IPS-20b (cell line): ENCODE measurements around the gene ANTXRL.

Experiments
- H3K27ac ChIP-seq: one replicate; pipeline ENCODE4 v1.5.1; 2013; ENCODE audit warnings: low read length
- H3K27me3 ChIP-seq: 2 replicates; pipeline ENCODE4 v1.6.1; 2013; ENCODE audit warnings: mild to moderate bottlenecking, low read length, inconsistent platforms; ENCODE audit not compliant: insufficient read depth
- H3K36me3 ChIP-seq: 2 replicates; pipeline ENCODE4 v1.6.1; 2013; ENCODE audit warnings: low read depth, mild to moderate bottlenecking, inconsistent platforms, low read length, moderate library complexity; ENCODE audit not compliant: insufficient read depth
- H3K4me1 ChIP-seq: 2 replicates; pipeline ENCODE4 v1.6.1; 2013; ENCODE audit warnings: mild to moderate bottlenecking, control low read depth, inconsistent platforms, low read length, moderate library complexity; ENCODE audit not compliant: insufficient read depth
- H3K4me3 ChIP-seq: 2 replicates; pipeline ENCODE4 v1.5.1; 2013; ENCODE audit warnings: mild to moderate bottlenecking, low read length, inconsistent platforms
- H3K9ac ChIP-seq: 2 replicates; pipeline ENCODE4 v1.6.1; 2013; ENCODE audit warnings: low read depth, mild to moderate bottlenecking, inconsistent platforms, low read length, moderate library complexity
- H3K9me3 ChIP-seq: 2 replicates; pipeline ENCODE4 v1.6.1; 2013; ENCODE audit warnings: mild to moderate bottlenecking, low read depth, low read length, inconsistent platforms; ENCODE audit not compliant: insufficient read depth

Gene ANTXRL

GRCh38 chr10:46285966-46286620, 704 bp upstream of the ANTXRL start:
- Histone ChIP-seq H3K4me3 (no peak overlapping the region), H3K4me1 (no peaks in the 10 kb centered on the region), H3K27me3 (peaks cover 55% of the 10 kb centered on the region), H3K9me3 (no peaks in the 10 kb centered on the region), H3K9ac (no peak overlapping the region), H3K36me3 (no peaks in the 10 kb centered on the region), H3K27ac (no peak overlapping the region)

- Histone ChIP-seq H3K27ac (no peak overlapping the region), H3K9ac (no peak overlapping the region), H3K4me1 (no peaks in the 10 kb centered on the region; the same call in 1 of the 2 replicates), H3K4me3 (no peak overlapping the region), H3K27me3 (peaks cover 37% of the 10 kb centered on the region), H3K9me3 (no peaks in the 10 kb centered on the region), H3K36me3 (no peaks in the 10 kb centered on the region)
Measured at GRCh38 chr10:46287846-46288477, 1.2 kb downstream of the ANTXRL start.

GRCh38 chr10:46288601-46289206, 1.9 kb downstream of the ANTXRL start:
- Histone ChIP-seq H3K36me3 (no peaks in the 10 kb centered on the region), H3K4me1 (no peaks in the 10 kb centered on the region; the same call in 1 of the 2 replicates), H3K9me3 (no peaks in the 10 kb centered on the region), H3K9ac (no peak overlapping the region), H3K27ac (no peak overlapping the region), H3K27me3 (peaks cover 30% of the 10 kb centered on the region), H3K4me3 (no peak overlapping the region)

- no peaks in the 10 kb centered on the region for H3K9me3 ChIP-seq
- no peak overlapping the region for H3K4me3 ChIP-seq
- H3K27ac ChIP-seq = no peak overlapping the region
- no peak overlapping the region for H3K9ac ChIP-seq
- no peaks in the 10 kb centered on the region for H3K36me3 ChIP-seq
- H3K27me3 ChIP-seq = peaks cover 24% of the 10 kb centered on the region
- H3K4me1 ChIP-seq = no peaks in the 10 kb centered on the region; the same call in 1 of the 2 replicates
Measured at GRCh38 chr10:46289209-46289810, 2.5 kb downstream of the ANTXRL start.

- Histone ChIP-seq H3K36me3 (no peaks in the 10 kb centered on the region), H3K9ac (no peak overlapping the region), H3K27ac (no peak overlapping the region), H3K27me3 (peaks cover 16% of the 10 kb centered on the region), H3K4me3 (no peak overlapping the region), H3K4me1 (no peaks in the 10 kb centered on the region; the same call in 1 of the 2 replicates), H3K9me3 (no peaks in the 10 kb centered on the region)
Measured at GRCh38 chr10:46290101-46290886, 3.5 kb downstream of the ANTXRL start.

DNA sequence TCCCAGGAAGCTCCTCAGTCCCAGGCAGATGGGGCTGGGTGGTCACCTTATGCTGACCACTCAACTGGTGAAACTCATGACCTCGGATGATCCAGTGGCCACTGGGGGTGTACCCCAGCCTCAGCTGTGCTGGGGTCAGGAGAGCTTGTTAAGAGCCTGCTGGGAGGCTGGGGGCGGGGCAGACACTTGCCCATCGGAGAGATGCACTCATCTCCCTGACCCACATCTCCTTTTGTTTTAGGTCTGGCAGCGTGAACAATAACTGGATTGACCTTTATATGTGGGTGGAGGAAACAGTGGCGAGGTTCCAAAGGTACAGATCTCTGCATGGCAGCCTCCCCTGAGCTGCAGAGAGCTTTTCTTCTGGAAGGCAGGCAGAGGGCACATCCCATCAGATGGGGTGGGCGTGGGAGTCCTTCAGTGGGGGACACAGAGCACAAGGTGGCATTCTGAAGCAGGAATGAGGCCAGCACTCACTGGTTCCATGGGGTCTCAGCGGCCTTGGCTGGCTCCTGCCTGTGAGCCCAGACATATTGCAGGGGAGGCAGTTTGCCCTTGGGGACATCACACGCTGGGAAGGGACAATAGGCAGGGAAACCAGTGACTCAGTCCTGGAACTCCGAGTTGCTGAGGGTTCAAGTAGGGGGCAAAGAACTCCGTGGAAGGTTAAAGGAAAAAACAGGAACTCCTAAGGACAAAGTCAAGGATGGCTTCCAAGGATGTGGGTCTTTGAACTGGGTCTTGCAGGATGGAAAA, 5.2 kb downstream of the ANTXRL start:
- Histone ChIP-seq H3K36me3 (no peaks in the 10 kb centered on the region), H3K27me3 (0 out of 2 replicates have a peak, but pooled peaks cover 6% of the 10 kb centered on the region), H3K9me3 (no peaks in the 10 kb centered on the region), H3K4me1 (no peaks in the 10 kb centered on the region; the same call in 1 of the 2 replicates), H3K9ac (no peak overlapping the region), H3K4me3 (no peak overlapping the region), H3K27ac (no peak overlapping the region)

DNA sequence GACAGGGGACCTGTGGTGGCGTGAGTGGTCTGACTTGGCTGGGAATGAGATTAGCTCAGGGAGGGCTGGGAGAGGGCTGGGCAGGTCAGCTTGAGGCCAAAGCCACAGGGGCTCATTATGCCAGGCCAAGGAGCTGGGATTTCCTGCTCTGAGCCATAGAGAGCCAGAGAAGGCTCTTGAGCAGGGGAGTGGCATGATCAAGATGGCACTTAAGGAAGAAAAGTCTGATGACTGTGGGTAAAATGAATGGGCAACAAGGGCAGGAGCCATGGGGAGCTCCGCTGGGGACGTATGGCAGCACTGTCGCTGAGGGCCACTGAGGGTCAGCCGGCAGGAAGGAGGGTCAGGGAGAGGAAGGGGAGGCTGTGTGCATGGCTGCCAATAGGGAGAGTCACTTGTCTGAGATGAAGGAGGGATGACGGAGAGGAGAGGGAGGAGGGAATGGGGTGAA, 5.8 kb downstream of the ANTXRL start:
- H3K4me3 ChIP-seq = no peak overlapping the region
- H3K9ac ChIP-seq = no peak overlapping the region
- H3K27me3 ChIP-seq = 0 out of 2 replicates have a peak, but pooled peaks cover 1% of the 10 kb centered on the region
- no peak overlapping the region for H3K27ac ChIP-seq
- no peaks in the 10 kb centered on the region; the same call in 1 of the 2 replicates for H3K4me1 ChIP-seq
- H3K36me3 ChIP-seq = no peaks in the 10 kb centered on the region
- no peaks in the 10 kb centered on the region for H3K9me3 ChIP-seq

- Histone ChIP-seq H3K9me3 (no peaks in the 10 kb centered on the region), H3K9ac (no peak overlapping the region), H3K4me3 (no peak overlapping the region)
Measured at GRCh38 chr10:46293228-46293627, 6.4 kb downstream of the ANTXRL start.

GRCh38 chr10:46293832-46294640, 7.2 kb downstream of the ANTXRL start:
- H3K36me3 ChIP-seq = no peaks in the 10 kb centered on the region
- H3K4me1 ChIP-seq = no peaks in the 10 kb centered on the region; the same call in 1 of the 2 replicates
- no peaks in the 10 kb centered on the region for H3K9me3 ChIP-seq
- H3K27me3 ChIP-seq = no peaks in the 10 kb centered on the region
- no peak overlapping the region for H3K9ac ChIP-seq
- no peak overlapping the region for H3K4me3 ChIP-seq
- H3K27ac ChIP-seq = no peak overlapping the region

More at GRCh38 chr10:46293228-46293627, 6.4 kb downstream of the ANTXRL start:
- Histone ChIP-seq H3K36me3 (no peaks in the 10 kb centered on the region), H3K27me3 (no peaks in the 10 kb centered on the region), H3K27ac (no peak overlapping the region), H3K4me1 (no peaks in the 10 kb centered on the region; the same call in 1 of the 2 replicates)

DNA sequence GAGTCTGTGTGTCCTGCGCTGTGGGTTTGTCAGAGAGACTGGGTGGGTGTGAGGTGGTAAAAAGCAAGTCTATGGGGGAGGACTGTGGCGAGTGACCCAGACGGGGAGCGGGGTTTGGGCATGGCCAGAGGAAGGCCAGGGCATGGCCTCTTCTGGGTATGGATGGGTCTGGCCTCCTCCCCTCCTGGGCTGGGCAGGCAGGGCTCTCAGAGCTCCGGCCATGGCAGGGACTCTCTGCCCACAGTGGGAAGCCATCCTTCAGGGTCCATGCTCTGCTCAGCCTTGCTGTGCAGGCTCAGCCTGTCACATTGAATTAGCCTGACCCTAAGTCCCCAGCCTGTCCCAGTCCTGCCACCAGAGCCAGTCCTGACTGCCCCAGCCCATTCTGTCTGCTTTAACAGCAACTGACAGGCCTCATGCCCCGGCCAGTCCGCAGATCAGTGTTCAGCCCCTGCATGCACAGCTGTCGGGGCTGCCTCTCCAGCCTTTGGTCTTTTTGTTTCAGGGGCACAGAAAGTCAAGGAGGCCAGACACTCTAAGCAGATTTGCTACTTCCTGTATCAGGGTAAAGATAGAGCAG, 7.9 kb downstream of the ANTXRL start:
- Histone ChIP-seq H3K9ac (no peak overlapping the region), H3K4me1 (no peaks in the 10 kb centered on the region; the same call in 1 of the 2 replicates), H3K27me3 (no peaks in the 10 kb centered on the region), H3K4me3 (no peak overlapping the region), H3K27ac (no peak overlapping the region), H3K36me3 (no peaks in the 10 kb centered on the region), H3K9me3 (no peaks in the 10 kb centered on the region)
